Activated CD8-positive, alpha-beta memory T cell treated with anti-CD3 and anti-CD28 coated beads for 24 hours (primary cell): ENCODE measurements around the gene MME.
"Not testable (repeated sequence)": the region's sequence is repeated elsewhere in the genome, so short reads cannot be mapped to it uniquely, and the experiment has no call there.

ENCODE experiments used
- DNase-seq: peaks from one replicate; pipeline ENCODE4 v3.0.0-alpha.2; 2020

Gene MME

GRCh38 chr3:155086051-155086450 lies 5.9 kb downstream of the MME start:
- DNase-seq = no peak

- DNase-seq = no peak
Observed at GRCh38 chr3:155088706-155089345, 8.7 kb downstream of the MME start.

- DNase-seq = no peak
Observed at GRCh38 chr3:155089495-155089894, 9.4 kb downstream of the MME start.

- no peak for DNase-seq
Observed at GRCh38 chr3:155093261-155093660, 13.1 kb downstream of the MME start.

- no peak for DNase-seq
Observed at GRCh38 chr3:155096303-155097008, 16.3 kb downstream of the MME start.

GRCh38 chr3:155097009-155097349 lies 16.9 kb downstream of the MME start:
- DNase-seq = no peak

- no peak for DNase-seq
Observed at GRCh38 chr3:155101398-155101797, 21.3 kb downstream of the MME start.

GRCh38 chr3:155102329-155102728 lies 22.2 kb downstream of the MME start:
- DNase-seq = no peak

GRCh38 chr3:155103686-155104085 lies 23.6 kb downstream of the MME start:
- DNase-seq = no peak

- no peak for DNase-seq
Observed at GRCh38 chr3:155106119-155106518, 26.0 kb downstream of the MME start.

GRCh38 chr3:155110022-155110421 lies 29.9 kb downstream of the MME start:
- DNase-seq = no peak

GRCh38 chr3:155110996-155111901 lies 31.1 kb downstream of the MME start:
- no peak for DNase-seq

GRCh38 chr3:155111971-155112370 lies 31.9 kb downstream of the MME start:
- DNase-seq = no peak

- no peak for DNase-seq
Observed at GRCh38 chr3:155112661-155113389, 32.7 kb downstream of the MME start.

GRCh38 chr3:155124745-155125144 lies 44.6 kb downstream of the MME start:
- not testable (repeated sequence) for DNase-seq

- DNase-seq = no peak
Observed at GRCh38 chr3:155129396-155129795, 49.3 kb downstream of the MME start.

- no peak for DNase-seq
Observed at GRCh38 chr3:155130001-155130400, 49.9 kb downstream of the MME start.

- no peak for DNase-seq
Observed at GRCh38 chr3:155131104-155131503, 51.0 kb downstream of the MME start.

GRCh38 chr3:155134311-155134710 lies 54.2 kb downstream of the MME start:
- not testable (repeated sequence) for DNase-seq

- DNase-seq = no peak
Observed at GRCh38 chr3:155135003-155135402, 54.9 kb downstream of the MME start.

GRCh38 chr3:155138677-155139076 lies 58.6 kb downstream of the MME start:
- no peak for DNase-seq

GRCh38 chr3:155147588-155147987 lies 67.5 kb downstream of the MME start:
- no peak for DNase-seq

- DNase-seq = no peak
Observed at GRCh38 chr3:155149494-155149893, 69.4 kb downstream of the MME start.
